Measurements from ENCODE around the gene ZNF493. TPM values are rescaled to one million over a fixed set of nuclear protein-coding genes. Genes with fewer than 3 reads are reported as not detected.

Gene ZNF493
- total RNA-seq: 31.7 and 36.8 TPM in 2 replicates

GRCh38 chr19:21396893-21397572 lies at the start of gene ZNF493:
Gene ZNF493 (plus strand): TSS chr19:21397133. CDS start chr19:21397238, 105 bp downstream.

GRCh38 chr19:21358768-21359451 lies 38.0 kb upstream of the ZNF493 start, which contains the start of gene ZNF738:
Gene ZNF738 (plus strand): TSS chr19:21359000. CDS start chr19:21359141, 141 bp downstream.

Other genes with a start within 250 kb of the ZNF493 start
- 3.7 and 4.6 TPM in 2 replicates for gene ZNF708, start 67.7 kb upstream of the ZNF493 start, total RNA-seq
- 1.2 and 3.0 TPM in 2 replicates for gene ZNF738, start 38.1 kb upstream of the ZNF493 start, total RNA-seq
- gene ZNF429, start 108.5 kb downstream of the ZNF493 start, total RNA-seq: 4.6 and 4.7 TPM in 2 replicates

All from bronchial smooth muscle cell (primary cell).